Stimulated activated CD4-positive, alpha-beta T cell treated with anti-CD3 and anti-CD28 coated beads, Interleukin-2, amount 100 ng/mL, for 4 hours (primary cell): ENCODE measurements around the gene MIAT.
"Not testable (repeated sequence)": the region's sequence is repeated elsewhere in the genome, so short reads cannot be mapped to it uniquely, and the experiment has no call there.

Source experiments
- DNase-seq: peaks from one replicate; pipeline ENCODE4 v3.0.0-alpha.2; 2020; ENCODE audit warnings: low read depth

The MIAT gene

DNA sequence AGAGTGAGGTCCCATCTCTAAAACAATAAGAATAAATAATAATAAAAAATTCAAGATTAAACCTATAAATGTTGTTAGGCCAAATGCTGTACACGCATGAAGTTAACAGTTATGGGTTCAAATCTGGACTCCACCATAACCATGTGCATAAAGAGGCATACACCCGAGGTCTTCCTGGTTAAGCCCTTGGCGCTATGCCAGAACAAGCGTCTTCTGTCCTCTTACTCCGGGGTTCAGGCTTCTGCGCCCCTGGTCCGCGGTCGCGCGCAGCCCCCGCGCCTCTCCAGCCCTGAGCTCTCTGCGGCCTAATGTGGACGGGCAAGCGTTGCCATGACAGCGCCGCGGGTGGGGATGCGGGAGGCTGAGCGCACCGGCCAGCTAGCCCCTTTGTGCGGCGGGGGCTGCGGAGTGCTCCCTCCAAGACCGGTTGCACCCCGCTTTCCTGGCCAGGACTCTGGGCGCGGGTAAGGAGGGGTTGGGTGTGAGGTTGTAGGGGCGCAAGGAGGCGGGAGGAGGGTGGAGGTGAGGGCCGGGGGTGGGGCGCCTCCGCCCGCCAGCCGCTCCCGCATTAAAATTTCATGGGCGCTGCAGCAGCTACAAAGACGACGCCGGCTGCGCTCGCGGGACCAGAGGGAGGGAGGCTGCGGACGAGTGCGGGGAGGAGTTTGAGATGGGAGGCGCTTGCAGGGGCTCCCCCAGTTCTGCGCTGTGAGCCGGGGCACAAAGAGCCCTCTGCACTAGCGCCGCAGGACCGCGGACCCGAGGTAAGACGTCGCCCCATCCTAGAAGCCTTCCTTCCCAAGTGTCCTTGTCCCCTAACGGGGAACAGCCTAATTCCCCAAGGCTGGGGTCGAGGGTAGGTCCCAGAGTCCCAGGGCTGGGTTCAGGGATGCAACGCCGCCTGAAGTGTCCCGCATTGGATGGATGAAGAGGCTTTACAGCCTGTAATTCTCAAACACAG, at the start of gene MIAT:
Gene MIAT, plus strand, starts transcription at position 698 of the 961 bp plus-strand sequence.
- peak; percentile 39 for DNase-seq

DNA sequence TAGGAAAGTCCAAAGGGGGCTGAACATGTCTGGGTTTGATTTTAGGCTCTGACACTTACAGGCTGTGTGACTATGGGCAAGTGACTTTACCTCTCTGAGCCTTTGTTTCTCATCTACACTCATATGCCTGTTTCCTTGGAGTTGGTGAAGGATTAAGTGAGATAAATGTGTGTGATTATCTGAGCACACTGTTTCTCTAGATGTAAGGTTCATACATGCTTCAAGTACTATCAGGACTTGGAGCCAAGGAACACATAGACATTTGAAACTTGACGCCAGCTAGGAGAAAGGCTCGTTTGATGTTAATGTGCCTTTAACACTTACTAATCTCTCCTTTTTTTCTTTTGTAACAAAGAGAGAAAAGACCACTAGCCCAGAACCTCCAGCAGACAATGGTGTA, 49.3 kb upstream of the MIAT start:
- DNase-seq: no peak

DNA sequence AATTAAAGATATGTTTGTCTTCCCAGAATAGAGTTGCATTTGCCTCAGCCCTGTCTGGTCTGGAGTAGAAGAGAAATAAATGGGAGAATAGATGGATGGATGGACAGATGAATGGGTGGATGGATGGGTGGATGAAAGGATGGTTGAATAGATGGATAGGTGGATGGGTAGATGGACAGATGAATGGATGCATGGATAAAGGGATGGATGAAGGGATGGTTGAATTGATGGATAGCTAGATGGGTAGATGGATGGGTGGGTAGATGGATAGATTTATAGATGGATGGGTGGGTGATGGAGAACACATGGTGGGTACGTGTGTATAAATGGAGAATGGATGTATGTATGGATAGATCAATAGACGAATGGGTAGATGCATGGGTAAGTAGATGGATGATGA, 48.1 kb upstream of the MIAT start:
- DNase-seq: no peak

DNA sequence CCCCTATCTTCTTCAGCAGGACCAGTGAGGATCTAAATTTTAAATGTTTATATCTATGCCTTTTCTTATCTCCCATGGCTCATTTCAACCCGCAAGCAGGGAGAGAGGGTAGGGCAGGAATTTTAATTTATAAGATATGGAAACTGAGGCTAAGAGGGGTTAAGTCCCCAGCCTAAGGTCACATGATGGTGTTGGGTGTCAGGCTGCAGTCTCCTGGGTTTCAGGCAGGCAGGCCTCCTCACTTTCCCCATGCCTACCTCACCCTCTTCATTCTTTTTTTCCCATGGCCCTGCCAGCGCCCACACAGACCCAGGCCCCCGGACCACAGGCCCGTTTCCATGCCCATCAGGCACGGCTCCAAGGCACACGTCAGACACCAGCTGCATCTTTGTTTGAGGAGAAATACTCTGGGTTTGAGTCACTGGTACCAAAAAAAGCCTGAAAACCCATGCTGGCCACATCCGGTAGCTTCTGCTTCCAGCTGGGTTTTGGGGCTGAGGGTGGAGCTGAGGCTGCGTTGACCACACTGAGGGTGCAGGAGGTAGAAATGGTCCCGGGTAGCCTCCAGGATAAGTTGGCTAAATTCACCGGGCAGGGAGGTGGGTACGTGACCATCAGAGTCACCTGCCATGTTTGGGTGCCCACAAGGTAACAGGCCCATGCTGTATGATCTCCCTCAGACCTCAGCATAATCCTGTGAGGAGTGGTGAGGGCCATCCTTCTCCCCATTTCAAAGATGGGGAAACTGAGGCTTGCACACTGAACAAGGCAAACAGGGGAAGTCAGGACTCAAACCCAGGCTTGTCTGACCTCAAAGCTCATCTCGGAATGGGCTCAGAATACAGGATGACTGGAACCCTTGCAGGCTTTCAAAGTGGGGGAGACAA, 47.1 kb upstream of the MIAT start:
- DNase-seq: no peak

DNA sequence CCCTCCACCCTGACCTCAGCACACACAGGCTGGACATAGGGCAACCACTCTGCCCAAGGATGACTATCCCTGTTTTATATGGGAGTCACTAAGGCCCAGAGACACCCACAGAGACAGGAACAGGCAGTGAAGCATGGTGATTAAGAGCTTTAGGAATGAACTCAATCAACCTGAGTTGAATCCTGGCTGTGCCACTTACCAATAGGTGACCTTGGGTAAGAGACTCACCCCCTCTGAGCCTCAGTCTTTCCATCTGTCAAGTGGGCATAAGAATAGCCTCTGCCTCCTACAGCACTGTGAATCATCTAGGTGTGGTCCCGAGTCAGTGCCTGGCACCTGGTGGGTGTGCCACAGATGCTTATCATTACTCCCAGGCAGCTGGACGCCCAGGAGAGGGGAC, 46.4 kb upstream of the MIAT start:
- no peak for DNase-seq

DNA sequence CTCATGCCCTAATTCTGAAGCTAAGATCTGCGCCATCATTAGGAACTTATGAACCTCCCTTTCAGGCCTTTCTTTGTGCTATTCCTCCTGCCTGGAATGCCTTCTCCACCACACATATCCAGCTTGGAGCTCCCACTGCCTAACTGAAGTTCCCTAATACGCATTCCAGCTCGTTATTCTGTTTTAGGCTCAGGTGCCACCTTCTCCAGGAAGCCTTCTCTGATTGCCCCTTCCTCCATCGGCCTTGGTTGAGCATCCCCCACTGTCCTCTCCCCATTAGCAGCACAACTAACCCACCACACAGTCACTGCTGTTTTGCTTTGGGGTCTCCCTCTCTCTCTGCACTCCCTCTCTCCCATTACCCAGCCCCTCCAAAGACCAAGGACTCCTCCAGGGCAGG, 44.7 kb upstream of the MIAT start:
- DNase-seq: no peak

DNA sequence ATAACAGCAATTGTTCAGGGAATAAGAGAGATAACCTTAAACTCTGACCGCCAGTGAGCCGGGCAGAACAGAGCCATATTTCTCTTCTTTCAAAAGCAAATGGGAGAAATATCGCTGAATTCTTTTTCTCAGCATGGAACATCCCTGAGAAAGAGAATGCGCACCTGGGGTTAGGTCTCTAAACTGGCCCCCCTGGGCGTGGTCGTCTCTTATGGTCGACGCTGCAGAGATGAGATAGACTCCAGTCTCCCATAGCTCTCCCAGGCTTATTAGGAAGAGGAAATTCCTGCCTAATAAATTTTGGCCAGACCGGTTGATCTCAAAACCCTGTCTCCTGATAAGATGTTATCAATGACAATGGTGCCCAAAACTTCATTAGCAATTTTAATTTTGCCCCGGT, 43.6 kb upstream of the MIAT start:
- DNase-seq: not testable (repeated sequence)

DNA sequence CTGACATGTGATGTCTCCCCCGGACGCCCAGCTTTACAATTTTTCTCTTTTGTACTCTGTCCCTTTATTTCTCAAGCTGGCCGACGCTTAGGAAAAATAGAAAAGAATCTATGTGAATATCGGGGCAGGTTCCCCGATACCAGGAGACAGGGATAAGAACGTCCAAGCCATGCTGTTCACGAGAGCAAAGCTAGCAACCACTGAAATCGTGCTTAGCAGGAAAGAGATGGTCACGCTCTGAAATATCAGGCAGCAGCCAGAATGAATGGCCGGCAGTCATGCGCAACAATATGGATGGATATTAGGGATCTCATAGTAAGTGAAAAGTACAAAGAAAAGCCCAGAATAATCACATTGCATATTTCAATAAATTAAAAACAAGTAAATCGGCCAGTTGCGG, 43.1 kb upstream of the MIAT start:
- no peak for DNase-seq

DNA sequence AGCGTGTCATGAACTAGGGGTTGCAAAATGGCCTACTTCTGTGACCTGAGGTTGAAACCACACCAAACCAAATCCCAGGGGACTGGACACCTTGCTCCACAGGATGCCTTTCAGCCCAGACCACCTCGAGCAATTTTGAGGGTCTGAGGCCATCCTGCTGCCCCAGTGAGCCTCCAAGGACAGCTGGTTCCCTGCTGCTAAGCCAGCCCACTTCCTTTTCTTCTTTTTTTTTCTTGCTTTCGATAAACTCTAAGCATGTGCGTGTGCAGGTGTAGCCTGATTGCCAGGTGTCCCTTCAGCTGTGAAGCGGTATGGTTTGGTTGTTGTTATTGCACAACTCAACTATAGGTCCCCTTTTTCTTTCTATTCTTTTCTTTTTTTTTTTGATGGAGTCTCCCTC, 42.2 kb upstream of the MIAT start:
- DNase-seq: no peak

DNA sequence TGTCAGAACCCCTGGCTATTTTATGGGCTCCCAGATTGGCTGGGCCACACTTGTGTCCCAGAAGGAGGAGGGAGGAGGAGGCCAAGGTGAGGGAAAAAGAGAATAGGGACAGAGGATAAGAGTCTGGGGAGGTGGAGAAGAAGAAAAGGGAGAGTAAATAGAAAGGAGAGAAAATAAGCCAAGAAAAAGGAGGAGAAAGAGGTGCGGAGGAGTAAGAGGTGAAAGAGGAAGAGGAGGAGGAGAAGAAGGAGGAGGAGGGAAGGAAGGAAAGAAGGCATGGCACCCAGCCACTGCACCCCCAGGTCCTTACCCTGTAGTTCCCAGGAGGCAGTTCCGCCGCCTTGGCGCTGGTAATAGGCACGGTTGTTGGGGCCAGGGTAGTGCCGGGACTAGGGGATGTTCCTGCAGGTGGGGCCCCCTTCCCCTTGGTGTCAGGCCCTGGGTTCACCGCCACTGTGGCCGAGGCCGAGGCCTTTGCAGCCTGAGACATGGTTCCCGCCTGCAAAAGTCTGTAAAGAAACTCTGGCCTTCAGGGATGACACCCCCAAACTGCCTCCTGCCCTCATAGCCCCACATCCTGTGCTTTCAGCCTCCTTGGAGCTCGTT, 41.5 kb upstream of the MIAT start:
- DNase-seq: no peak

DNA sequence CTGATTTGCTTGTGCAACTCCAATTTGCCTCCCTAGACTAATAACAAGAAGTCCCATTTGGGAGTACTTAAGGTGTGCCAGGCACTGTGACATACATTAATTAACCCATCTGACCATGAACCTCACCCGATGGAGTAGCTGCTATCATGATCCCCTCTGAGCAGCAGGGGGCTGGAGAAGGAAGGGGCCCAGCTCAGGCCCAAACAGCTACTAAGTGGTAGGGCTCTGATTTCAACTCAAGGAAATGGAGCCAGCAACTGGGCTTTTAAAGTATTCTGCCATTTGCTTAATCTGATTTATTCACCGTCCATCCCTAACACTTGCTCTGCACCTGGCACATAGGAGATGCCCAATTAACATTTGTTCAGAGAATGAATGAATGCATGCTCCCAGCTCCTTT, 40.7 kb upstream of the MIAT start:
- DNase-seq: no peak

DNA sequence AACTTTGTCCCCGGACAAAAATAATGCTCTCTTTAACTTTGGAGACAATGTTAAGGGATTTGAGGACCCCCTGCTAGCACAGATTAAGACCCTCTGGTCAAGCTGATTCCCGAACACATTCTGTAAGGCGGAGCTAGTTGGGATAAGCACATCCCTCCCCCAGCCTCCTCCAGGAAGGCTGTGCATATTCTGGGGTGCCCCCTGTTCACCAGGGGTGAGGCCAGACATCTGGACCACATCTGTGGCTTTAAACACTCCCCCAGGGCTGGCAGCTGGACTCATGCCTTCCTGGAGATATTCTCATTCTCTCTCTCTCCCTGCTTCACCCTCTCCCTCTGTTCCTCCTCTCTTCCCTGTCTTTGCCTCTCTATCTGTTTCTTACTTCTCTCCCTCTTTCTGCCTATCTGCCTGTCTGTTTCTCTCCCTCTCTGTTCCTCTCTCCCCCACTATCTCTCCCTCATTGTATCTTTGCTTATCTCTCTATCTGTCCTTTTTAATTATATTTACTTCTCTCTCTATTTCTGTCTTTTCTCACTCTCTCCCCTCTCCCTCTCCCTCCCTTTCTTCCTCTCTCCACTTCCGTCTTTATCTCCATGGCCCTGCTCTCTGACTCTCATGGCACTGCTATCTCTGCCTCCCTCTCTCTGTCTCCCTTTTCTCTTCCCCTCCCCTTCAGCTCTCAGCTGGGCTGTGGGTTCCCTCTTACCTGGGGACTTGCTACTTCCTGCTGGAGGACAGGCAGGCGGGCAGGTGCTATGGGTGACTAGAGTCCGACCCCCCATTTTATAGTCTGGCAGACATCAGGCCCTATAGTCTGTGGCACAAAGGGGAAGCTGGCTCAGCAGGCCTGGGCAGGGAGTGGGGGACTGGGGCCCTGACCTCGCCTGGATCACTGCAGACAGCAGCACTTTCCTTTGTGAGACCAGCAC, 39.9 kb upstream of the MIAT start, which contains the start of gene CRYBB1:
Gene CRYBB1, minus strand, starts transcription at position 757 of the 929 bp plus-strand sequence. CDS start 1,708 bp downstream, outside the sequence.
- no peak for DNase-seq

DNA sequence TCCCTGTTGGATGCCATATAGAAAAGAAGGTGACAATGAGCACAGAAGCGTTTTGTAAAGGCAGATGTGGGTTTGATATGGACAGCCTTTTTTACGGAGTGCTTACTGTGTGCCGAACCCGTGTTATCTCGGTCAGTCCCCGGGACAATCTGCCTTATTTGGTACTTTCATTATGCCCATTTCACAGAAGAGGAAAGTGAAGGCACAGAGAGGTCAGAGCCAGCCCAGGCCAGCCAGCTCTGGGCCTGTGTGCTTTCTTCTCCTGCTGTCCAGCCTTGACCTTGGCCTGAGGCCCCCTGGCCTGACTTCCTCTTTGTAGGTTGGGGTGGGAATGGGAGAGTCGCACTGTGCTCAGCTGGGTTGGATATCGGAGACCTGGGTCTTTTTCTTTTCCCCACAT, 38.9 kb upstream of the MIAT start:
- no peak for DNase-seq

DNA sequence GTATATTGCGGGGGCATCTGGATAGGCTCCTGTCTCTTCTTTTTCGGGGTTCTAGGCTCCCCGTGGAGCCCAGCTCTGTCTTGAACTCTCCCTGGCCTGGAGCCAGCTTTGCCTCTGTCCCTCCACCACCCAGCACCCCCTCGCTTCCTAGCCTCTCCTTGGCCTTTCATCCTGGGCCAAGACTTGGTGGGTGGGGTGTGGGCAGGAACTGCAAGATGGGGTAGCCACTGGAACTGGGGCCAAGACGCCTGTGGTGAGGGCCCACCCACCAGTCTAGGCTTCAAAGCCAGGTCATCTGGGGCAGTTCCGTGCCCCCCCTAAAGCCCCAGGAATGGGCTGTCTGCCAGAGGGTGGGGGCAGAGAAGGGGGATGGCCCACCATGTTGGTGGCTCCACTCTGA, 37.9 kb upstream of the MIAT start:
- DNase-seq: no peak

DNA sequence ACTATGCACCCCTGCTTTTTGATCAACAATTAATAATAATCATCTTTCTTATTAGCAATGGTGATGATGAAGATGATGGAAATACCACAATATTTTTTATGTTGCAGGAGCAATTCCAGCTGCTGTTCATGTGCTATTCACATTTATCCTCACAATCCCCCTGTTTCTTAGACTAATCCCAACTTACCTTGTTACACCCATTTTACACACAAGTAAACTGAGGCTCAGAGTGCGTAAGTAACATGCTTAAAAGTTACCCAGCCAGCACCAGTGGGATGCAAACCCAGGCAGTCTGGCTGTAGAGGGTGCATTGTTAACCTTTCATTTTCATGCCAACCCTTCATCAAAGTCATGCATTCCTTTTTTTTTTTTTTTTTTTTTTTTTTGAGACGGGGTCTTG, 37.2 kb upstream of the MIAT start:
- DNase-seq: no peak

DNA sequence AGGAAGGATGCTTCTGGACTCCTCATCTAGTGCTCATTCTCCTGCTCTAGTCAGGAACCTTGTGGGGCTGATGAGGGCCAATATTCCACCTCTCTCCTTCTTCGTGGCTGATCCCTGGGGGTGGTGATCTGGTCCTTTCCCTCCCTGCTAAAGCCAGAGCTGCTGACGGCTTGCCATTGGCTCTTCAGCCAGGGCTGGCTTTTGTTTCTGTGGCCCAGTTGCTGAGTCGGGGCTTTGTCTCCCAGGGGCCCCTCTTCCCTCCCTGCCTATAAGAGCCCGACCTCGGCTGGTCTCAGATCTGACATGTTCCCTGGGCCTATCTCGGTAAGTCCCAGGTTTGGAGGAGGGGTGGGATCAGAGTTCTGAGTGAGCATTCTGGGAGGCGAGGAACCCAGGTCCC, 35.7 kb upstream of the MIAT start, which contains the start of gene CRYBA4:
Gene CRYBA4, plus strand, starts transcription at position 301 of the 400 bp plus-strand sequence. CDS start 634 bp downstream, outside the sequence.
- no peak for DNase-seq

DNA sequence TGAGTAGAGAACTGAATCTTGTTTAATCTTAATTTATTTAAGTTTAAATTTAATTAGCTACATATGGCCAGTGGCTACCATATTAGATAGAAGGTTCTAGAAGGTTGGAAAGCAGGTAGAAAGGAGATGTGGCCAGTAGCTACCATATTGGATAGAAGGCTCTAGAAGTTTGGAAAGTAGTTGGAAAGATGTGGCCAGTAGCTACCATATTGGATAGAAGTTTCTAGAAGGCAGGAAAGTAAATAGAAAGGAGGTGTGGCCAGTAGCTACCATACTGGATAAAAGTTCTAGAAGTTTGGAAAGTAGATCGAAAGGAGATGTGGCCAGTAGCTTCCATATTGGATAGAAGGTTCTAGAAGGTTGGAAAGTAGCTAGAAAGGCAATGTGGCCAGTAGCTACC, 33.4 kb upstream of the MIAT start:
- no peak for DNase-seq

DNA sequence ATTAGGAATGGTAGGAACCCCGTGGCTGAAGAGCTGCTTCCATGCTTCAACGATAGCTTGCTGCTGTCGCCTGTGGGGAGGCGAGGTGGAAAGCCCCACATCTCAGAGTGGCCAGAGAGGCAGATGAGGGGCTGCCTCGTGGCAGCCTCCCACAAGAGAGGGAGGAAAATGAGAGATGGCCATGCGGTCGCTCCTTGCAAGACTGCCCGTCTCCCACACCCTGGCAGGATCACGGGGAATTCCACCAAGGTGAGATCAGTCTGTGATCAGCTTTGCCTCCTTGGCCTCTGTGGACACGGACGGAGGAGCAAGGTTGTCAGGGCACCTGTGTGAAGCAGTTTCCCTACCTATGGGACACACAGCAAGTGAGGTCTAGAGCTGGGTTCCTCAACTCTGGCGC, 32.6 kb upstream of the MIAT start:
- no peak for DNase-seq

DNA sequence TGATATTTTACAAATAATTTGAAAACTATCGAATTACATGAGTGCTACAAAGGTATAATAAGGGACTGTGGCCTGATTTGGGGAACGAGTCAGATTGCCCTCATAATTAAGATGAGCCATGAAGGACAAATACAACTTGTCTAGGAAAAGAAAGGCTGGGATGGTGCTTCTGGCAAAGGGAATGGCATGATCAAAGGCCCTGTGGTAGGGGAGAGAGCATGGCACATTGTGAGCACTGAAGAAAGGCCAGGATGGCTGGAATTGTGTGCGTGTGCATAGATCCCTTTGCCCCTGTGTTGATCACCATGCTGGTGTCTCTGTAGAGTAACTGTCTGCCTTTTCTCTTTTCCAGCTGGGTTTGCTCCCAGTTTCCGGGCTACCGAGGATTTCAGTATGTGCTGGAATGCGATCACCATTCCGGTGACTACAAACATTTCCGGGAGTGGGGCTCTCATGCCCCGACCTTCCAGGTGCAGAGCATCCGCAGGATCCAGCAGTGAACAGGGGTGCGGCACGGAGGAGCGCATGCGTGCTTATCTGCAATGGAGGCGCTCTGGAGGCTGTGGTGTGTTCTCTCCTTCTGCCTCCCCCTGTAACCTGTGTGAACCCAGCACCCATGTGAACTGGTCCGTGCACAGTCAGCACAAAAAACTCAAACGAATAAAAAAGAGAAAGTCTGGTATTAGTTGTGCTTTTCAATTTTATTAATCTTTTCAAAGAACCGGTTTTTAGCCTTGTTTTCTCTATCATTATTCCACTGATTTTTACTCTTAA, 27.2 kb upstream of the MIAT start:
- DNase-seq: no peak

DNA sequence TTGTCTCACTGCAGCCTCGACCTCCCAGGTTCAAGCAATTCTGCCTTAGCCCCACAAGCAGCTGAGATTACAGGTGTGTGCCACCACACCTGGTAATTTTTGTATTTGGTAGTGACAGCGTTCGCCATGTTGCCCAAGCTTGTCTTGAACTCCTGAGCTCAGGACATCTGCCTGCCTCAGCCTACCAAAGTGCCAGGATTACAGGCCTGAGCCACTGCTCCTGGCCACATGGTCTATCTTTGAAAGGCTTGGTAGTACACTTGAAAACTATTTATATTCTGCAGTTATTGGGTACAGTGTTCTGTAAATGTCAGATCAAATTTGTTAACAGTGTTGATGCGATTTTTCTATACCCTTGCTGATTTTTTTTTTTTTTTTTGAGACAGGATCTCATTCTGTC, 26.1 kb upstream of the MIAT start:
- no peak for DNase-seq
